Neural cell (in vitro differentiated cells): ENCODE measurements around the gene NOC2L. TPM values are rescaled to one million over a fixed set of nuclear protein-coding genes. Genes with fewer than 3 reads are reported as not detected.

ENCODE experiments used
- H2AFZ ChIP-seq: fragments of 200-600, 300-800 bp; sonication (generic), shearing (Covaris generic); 2 replicates; pipeline ENCODE4 v1.6.0; 2014; ENCODE audit warnings: low read depth, mild to moderate bottlenecking, antibody characterized with exemption, low read length, moderate library complexity
- H3F3A ChIP-seq: fragments of 200-600 bp; shearing (Covaris generic); 2 replicates; pipeline ENCODE4 v1.6.1; 2016; ENCODE audit warnings: mild to moderate bottlenecking, moderate library complexity, mixed read lengths, antibody characterized with exemption, low read length; ENCODE audit not compliant: insufficient read depth, poor library complexity, severe bottlenecking
- H3K27ac ChIP-seq: fragments of 200-600, 300-800 bp; sonication (generic), shearing (Covaris generic); 2 replicates; pipeline ENCODE4 v1.5.1; 2014; ENCODE audit warnings: mild to moderate bottlenecking, low read length, moderate library complexity
- H3K27me3 ChIP-seq: fragments of 300-800, 200-600 bp; sonication (generic), shearing (Covaris generic); 2 replicates; pipeline ENCODE4 v1.6.0; 2014; ENCODE audit warnings: mild to moderate bottlenecking, low read depth, low read length, moderate library complexity; ENCODE audit not compliant: insufficient read depth
- H3K36me3 ChIP-seq: fragments of 300-800, 200-600 bp; sonication (generic), shearing (Covaris generic); 2 replicates; pipeline ENCODE4 v1.5.1; 2014; ENCODE audit warnings: mild to moderate bottlenecking, antibody characterized with exemption, low read length, moderate library complexity; ENCODE audit not compliant: insufficient read depth
- H3K4me2 ChIP-seq: fragments of 300-800, 200-600 bp; sonication (generic), shearing (Covaris generic); 2 replicates; pipeline ENCODE4 v1.6.0; 2014; ENCODE audit warnings: mild to moderate bottlenecking, low read length
- H3K4me3 ChIP-seq: fragments of 300-800, 200-600 bp; sonication (generic), shearing (Covaris generic); 2 replicates; pipeline ENCODE4 v1.5.1; 2014; ENCODE audit warnings: mild to moderate bottlenecking, low read length, moderate library complexity
- H3K79me2 ChIP-seq: fragments of 200-600 bp; shearing (Covaris generic); replicated peaks from 2 replicates; pipeline ENCODE4 v1.6.0; 2014; ENCODE audit warnings: mild to moderate bottlenecking, low read length, moderate library complexity; ENCODE audit not compliant: insufficient read depth
- H3K9ac ChIP-seq: fragments of 300-800, 200-600 bp; sonication (generic), shearing (Covaris generic); 2 replicates; pipeline ENCODE4 v1.6.1; 2016; ENCODE audit warnings: mild to moderate bottlenecking, low read length, mixed read lengths
- H3K9me2 ChIP-seq: fragments of 200-600 bp; shearing (Covaris generic); 2 replicates; pipeline ENCODE4 v1.6.1; 2016; ENCODE audit warnings: mild to moderate bottlenecking, low read length, mixed read lengths; ENCODE audit not compliant: insufficient read depth
- H3K9me3 ChIP-seq: fragments of 200-600, 300-800 bp; sonication (generic), shearing (Covaris generic); 2 replicates; pipeline ENCODE4 v1.6.1; 2016; ENCODE audit warnings: mild to moderate bottlenecking, mixed run types, low read length, moderate library complexity, mixed read lengths
- H4K20me1 ChIP-seq: fragments of 200-600 bp; shearing (Covaris generic); 2 replicates; pipeline ENCODE4 v1.6.1; 2016; ENCODE audit warnings: mild to moderate bottlenecking, mixed run types; ENCODE audit not compliant: insufficient read depth
- CTCF ChIP-seq: fragments of 450-650 bp; IDR thresholded peaks from 2 replicates; pipeline ENCODE4 v1.5.1; 2014; ENCODE audit warnings: antibody characterized with exemption, mild to moderate bottlenecking, moderate library complexity; ENCODE audit not compliant: poor library complexity, severe bottlenecking
- EP300 ChIP-seq: fragments of 450-650 bp; conservative IDR thresholded peaks from 2 replicates; pipeline ENCODE4 v1.6.1; 2014; ENCODE audit warnings: antibody characterized with exemption, mild to moderate bottlenecking, moderate library complexity; ENCODE audit not compliant: poor library complexity, severe bottlenecking
- EZH2 ChIP-seq: fragments of 200-600, 300-800 bp; shearing (Covaris generic), sonication (generic); IDR thresholded peaks from 2 replicates; pipeline ENCODE4 v1.6.1; 2014; ENCODE audit warnings: antibody characterized with exemption, low read length, borderline replicate concordance, mild to moderate bottlenecking; ENCODE audit not compliant: insufficient read depth, poor library complexity, severe bottlenecking
- MXI1 ChIP-seq: fragments of 450-650 bp; conservative IDR thresholded peaks from 2 replicates; pipeline ENCODE4 v1.6.1; 2014; ENCODE audit warnings: antibody characterized with exemption, mild to moderate bottlenecking; ENCODE audit not compliant: poor library complexity, severe bottlenecking
- POLR2AphosphoS5 ChIP-seq: IDR thresholded peaks from 2 replicates; pipeline ENCODE4 v1.6.1; 2012
- RAD21 ChIP-seq: fragments of 450-650 bp; conservative IDR thresholded peaks from 2 replicates; pipeline ENCODE4 v1.6.1; 2014; ENCODE audit warnings: antibody characterized with exemption, mild to moderate bottlenecking, moderate library complexity
- SMC3 ChIP-seq: fragments of 450-650 bp; conservative IDR thresholded peaks from 2 replicates; pipeline ENCODE4 v1.6.1; 2014; ENCODE audit warnings: antibody characterized with exemption, mild to moderate bottlenecking, moderate library complexity; ENCODE audit not compliant: poor library complexity
- TAF1 ChIP-seq: IDR thresholded peaks from 2 replicates; pipeline ENCODE4 v1.6.1; 2012; ENCODE audit warnings: low read depth
- polyA plus RNA-seq: library from polyadenylated mRNA; depleted of rRNA; stranded (reverse); fragments of >200 nt; gene quantifications from 2 replicates; pipeline ENCODE4 v1.2.3, GENCODE V29; 2014
- TF ChIP-seq, protein P1 (sequence below): IDR thresholded peaks from 2 replicates; pipeline ENCODE4 v1.6.1; 2012; ENCODE audit warnings: borderline replicate concordance

Gene NOC2L
- polyA plus RNA-seq, 1 donor from 2014 or later, result 77.2 TPM

GRCh38 chr1:918353-918752 is 40.7 kb downstream of the NOC2L start:
- Histone ChIP-seq H3K27me3 (peaks cover 19% of the 10 kb centered on the region), H3K9me2 (no peaks in the 10 kb centered on the region), H4K20me1 (no peaks in the 10 kb centered on the region), H3K9me3 (no peaks in the 10 kb centered on the region), H3K4me2 (no peak overlapping the region), H2AFZ (no peak overlapping the region), H3K4me3 (no peak overlapping the region), H3K9ac (no peak overlapping the region), H3K79me2 (no peaks in the 10 kb centered on the region), H3K36me3 (no peaks in the 10 kb centered on the region), H3K27ac (no peak overlapping the region), H3F3A (no peaks in the 10 kb centered on the region)
- TF ChIP-seq POLR2AphosphoS5 (no peak), EZH2 (no peak), EP300 (no peak), CTCF (no peak), TAF1 (no peak), SMC3 (no peak), RAD21 (no peak), MXI1 (no peak)
- TF ChIP-seq, protein P1, sequence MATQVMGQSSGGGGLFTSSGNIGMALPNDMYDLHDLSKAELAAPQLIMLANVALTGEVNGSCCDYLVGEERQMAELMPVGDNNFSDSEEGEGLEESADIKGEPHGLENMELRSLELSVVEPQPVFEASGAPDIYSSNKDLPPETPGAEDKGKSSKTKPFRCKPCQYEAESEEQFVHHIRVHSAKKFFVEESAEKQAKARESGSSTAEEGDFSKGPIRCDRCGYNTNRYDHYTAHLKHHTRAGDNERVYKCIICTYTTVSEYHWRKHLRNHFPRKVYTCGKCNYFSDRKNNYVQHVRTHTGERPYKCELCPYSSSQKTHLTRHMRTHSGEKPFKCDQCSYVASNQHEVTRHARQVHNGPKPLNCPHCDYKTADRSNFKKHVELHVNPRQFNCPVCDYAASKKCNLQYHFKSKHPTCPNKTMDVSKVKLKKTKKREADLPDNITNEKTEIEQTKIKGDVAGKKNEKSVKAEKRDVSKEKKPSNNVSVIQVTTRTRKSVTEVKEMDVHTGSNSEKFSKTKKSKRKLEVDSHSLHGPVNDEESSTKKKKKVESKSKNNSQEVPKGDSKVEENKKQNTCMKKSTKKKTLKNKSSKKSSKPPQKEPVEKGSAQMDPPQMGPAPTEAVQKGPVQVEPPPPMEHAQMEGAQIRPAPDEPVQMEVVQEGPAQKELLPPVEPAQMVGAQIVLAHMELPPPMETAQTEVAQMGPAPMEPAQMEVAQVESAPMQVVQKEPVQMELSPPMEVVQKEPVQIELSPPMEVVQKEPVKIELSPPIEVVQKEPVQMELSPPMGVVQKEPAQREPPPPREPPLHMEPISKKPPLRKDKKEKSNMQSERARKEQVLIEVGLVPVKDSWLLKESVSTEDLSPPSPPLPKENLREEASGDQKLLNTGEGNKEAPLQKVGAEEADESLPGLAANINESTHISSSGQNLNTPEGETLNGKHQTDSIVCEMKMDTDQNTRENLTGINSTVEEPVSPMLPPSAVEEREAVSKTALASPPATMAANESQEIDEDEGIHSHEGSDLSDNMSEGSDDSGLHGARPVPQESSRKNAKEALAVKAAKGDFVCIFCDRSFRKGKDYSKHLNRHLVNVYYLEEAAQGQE, result no peak

GRCh38 chr1:917466-918091 is 41.5 kb downstream of the NOC2L start:
- H3K9ac ChIP-seq, result no peak overlapping the region
- no peaks in the 10 kb centered on the region for H3K36me3 ChIP-seq
- H3K4me2 ChIP-seq, result no peak overlapping the region
- H3K27ac ChIP-seq, result no peak overlapping the region
- no peak overlapping the region for H3K4me3 ChIP-seq
- TF ChIP-seq SMC3 (no peak), MXI1 (no peak), TAF1 (no peak), POLR2AphosphoS5 (no peak), RAD21 (no peak)
- TF ChIP-seq, protein P1, result no peak
- H2AFZ ChIP-seq, result no peak overlapping the region
- peaks cover 11% of the 10 kb centered on the region for H3K27me3 ChIP-seq
- no peaks in the 10 kb centered on the region for H3K9me3 ChIP-seq
- no peaks in the 10 kb centered on the region for H3K9me2 ChIP-seq
- no peaks in the 10 kb centered on the region for H3K79me2 ChIP-seq
- H3F3A ChIP-seq, result no peaks in the 10 kb centered on the region
- no peaks in the 10 kb centered on the region for H4K20me1 ChIP-seq
